ENCODE measurements around the gene SKI. TPM values are rescaled to one million over a fixed set of nuclear protein-coding genes. Genes with fewer than 3 reads are reported as not detected.

SKI gene
- total RNA-seq, 2 donors from 2014 or later, result 135 to 138 TPM

DNA sequence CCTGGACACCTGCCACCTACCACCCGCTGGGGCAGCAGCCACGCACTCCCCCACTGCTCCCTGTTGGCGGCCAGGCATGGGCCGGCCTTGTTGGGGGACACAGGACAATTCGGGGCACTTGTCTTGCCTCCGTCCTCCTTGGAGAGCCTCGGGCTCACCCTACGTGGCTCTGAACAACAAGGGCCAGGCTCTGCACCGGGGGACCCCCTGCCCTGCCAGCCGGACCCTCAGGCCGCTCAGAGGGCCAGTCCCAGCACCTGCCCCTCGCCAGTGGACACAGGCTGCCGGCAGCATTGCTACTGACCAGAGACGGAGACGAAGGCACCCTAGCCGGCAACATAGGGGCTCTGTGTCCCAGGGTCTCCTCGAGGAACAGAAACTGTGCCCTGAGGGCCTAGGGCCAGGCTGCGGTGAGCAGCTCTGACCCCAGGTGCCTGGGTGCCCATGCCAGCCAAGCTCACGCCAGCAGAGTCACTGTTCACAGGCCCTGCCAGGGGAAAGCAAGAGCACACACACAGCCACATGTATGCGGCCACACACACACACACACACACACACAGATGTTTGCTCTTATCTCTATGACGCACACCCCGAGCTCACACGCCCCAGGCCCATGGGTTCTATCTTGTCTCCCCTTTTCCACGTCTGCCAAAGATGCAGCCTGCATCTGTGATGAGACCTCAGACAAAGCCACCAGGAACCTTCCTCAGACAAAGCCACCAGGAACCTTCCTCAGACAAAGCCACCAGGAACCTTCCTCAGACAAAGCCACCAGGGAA lies 117.4 kb downstream of the SKI start:
- ATAC-seq (ENCODE audit: insufficient number of reproducible peaks, low FRiP score, low read depth) (no peak), DNase-seq (ENCODE audit: low spot score) (no peak)
- H3K27me3 ChIP-seq (replicated peaks; ENCODE audit: insufficient read depth), result no peaks in the 10 kb centered on the region
- H3K4me3 ChIP-seq, result no peak overlapping the region
- TF ChIP-seq, protein P1, sequence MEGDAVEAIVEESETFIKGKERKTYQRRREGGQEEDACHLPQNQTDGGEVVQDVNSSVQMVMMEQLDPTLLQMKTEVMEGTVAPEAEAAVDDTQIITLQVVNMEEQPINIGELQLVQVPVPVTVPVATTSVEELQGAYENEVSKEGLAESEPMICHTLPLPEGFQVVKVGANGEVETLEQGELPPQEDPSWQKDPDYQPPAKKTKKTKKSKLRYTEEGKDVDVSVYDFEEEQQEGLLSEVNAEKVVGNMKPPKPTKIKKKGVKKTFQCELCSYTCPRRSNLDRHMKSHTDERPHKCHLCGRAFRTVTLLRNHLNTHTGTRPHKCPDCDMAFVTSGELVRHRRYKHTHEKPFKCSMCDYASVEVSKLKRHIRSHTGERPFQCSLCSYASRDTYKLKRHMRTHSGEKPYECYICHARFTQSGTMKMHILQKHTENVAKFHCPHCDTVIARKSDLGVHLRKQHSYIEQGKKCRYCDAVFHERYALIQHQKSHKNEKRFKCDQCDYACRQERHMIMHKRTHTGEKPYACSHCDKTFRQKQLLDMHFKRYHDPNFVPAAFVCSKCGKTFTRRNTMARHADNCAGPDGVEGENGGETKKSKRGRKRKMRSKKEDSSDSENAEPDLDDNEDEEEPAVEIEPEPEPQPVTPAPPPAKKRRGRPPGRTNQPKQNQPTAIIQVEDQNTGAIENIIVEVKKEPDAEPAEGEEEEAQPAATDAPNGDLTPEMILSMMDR (IDR thresholded peaks at IDR 0.05), result no peak
- H3K4me1 ChIP-seq (ENCODE audit: control insufficient read depth in 1 of 2, low read depth in 2 of 2), result no peaks in the 10 kb centered on the region
- no peak overlapping the region for H3K27ac ChIP-seq
- no peaks in the 10 kb centered on the region for H3K36me3 ChIP-seq
- no peaks in the 10 kb centered on the region for H3K9me3 ChIP-seq

DNA sequence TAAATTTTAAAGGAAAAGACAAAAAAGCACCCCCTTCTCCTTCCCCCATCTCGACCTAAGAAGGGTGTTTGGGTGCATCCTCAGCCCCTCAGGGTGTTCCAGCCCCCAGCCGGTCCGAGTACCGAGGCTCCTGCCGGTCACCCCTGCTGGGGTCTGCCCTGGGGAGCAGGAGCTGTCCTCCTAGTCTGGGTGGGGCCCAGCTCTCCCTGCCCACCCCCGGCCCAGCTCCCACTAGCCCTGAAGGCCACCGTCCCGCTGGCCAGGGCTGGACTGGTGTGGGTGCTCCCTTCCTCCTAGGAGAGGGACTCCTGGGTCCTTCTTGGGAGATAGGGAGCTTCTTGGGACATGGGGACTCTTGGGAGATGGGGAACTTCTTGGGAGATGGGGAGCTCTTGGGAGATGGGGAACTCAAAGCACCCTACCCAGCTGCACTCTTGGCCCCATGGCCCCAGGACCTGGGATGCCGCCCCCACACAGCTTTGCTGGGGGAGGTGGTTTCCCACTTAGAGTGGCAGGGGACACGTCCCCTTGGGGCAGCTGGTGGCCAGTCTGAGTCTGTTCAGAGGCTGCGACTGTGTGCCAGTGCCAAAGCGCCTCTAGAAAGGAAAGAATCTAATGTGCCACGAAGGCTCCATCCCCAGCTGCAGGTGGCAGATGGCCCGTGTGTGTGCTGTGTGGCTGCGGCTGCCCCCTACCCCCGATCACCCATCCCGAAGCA lies 118.7 kb downstream of the SKI start:
- H3K4me3 ChIP-seq, result no peak overlapping the region
- DNase-seq (ENCODE audit: low spot score), result no peak
- ATAC-seq (ENCODE audit: insufficient number of reproducible peaks, low FRiP score, low read depth), result no peak

DNA sequence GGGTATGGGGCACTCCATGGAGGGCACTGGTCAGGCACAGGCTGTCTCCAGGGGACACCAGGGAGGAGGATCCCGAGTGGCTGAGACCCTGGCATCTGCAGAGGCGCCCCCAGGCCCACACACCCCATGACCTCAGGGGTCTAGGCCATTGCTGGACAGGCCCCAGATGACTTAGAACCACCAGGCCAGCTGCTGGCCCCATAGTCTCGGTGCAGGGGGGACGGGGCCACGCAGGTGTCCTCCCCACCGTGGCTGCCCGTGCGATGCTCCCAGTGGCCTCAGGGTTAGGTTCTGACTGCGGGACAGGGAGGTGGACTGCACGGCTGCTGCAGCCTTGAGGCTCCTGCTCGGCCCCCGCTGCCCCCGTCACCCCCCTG lies 119.3 kb downstream of the SKI start:
- Histone ChIP-seq H3K27me3 (replicated peaks; ENCODE audit: insufficient read depth) (no peaks in the 10 kb centered on the region), H3K9me3 (no peaks in the 10 kb centered on the region), H3K36me3 (no peaks in the 10 kb centered on the region), H3K27ac (no peak overlapping the region), H3K4me3 (no peak overlapping the region), H3K4me1 (ENCODE audit: control insufficient read depth in 1 of 2, low read depth in 2 of 2) (no peaks in the 10 kb centered on the region)
- ATAC-seq (ENCODE audit: insufficient number of reproducible peaks, low FRiP score, low read depth), result no peak
- TF ChIP-seq, protein P1 (IDR thresholded peaks at IDR 0.05), result no peak
- no peak for DNase-seq (ENCODE audit: low spot score)

More for the DNA sequence above, 118.7 kb downstream of the SKI start:
- Histone ChIP-seq H3K36me3 (no peaks in the 10 kb centered on the region), H3K27ac (no peak overlapping the region), H3K27me3 (replicated peaks; ENCODE audit: insufficient read depth) (no peaks in the 10 kb centered on the region), H3K9me3 (no peaks in the 10 kb centered on the region), H3K4me1 (ENCODE audit: control insufficient read depth in 1 of 2, low read depth in 2 of 2) (no peaks in the 10 kb centered on the region)
- TF ChIP-seq, protein P1 (IDR thresholded peaks at IDR 0.05), result no peak

DNA sequence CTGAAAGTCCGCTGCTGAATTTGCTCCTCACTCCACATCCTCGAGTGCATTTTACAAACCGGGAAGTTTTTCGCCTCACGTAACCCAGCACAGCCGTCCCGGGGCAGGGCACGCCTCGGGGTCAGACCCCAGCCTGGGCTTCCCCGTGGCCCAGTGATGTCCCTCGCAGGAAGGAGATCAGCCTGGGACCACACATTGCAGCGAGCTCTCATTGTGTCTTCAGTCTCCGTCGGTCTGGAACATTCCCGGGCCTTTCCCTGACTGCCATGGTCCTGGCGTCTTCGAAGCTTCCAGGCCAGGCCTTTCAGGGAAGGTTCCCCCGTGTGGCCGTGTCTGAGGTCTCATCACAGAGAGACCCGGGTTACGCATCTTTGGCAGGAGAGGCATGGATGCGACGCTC lies 119.8 kb downstream of the SKI start:
- Histone ChIP-seq H3K27ac (no peak overlapping the region), H3K4me1 (ENCODE audit: control insufficient read depth in 1 of 2, low read depth in 2 of 2) (peaks cover 0 to 3% of the 10 kb centered on the region in 2 donors), H3K4me3 (no peak overlapping the region), H3K36me3 (no peaks in the 10 kb centered on the region), H3K9me3 (no peaks in the 10 kb centered on the region), H3K27me3 (replicated peaks; ENCODE audit: insufficient read depth) (no peaks in the 10 kb centered on the region)
- ATAC-seq (ENCODE audit: insufficient number of reproducible peaks, low FRiP score, low read depth) (no peak), DNase-seq (ENCODE audit: low spot score) (no peak)
- TF ChIP-seq, protein P1 (IDR thresholded peaks at IDR 0.05), result no peak

All from thoracic aorta (tissue), 2 donors.